Stimulated activated CD8-positive, alpha-beta memory T cell treated with anti-CD3 and anti-CD28 coated beads, Interleukin-4, amount 100 ng/mL, for 48 hours (primary cell): ENCODE measurements around the gene EEF1AKMT4.
A peak's percentile ranks its signal among the peaks of the same experiment; 100 is the strongest.

Experiments
- DNase-seq: peaks from one replicate; pipeline ENCODE4 v3.0.0-alpha.2; 2020

EEF1AKMT4 gene

GRCh38 chr3:184249412-184250166 lies at the start of gene EEF1AKMT4:
Gene EEF1AKMT4 (plus strand): TSS chr3:184249672. CDS start chr3:184249695, 23 bp downstream.
- DNase-seq, result peak; percentile 96

- no peak for DNase-seq
Observed at GRCh38 chr3:184200825-184201224, 48.6 kb upstream of the EEF1AKMT4 start.

GRCh38 chr3:184203526-184203925 lies 45.9 kb upstream of the EEF1AKMT4 start:
- DNase-seq, result no peak

- DNase-seq, result no peak
Observed at GRCh38 chr3:184209146-184209923, 40.1 kb upstream of the EEF1AKMT4 start.

- no peak for DNase-seq
Observed at GRCh38 chr3:184211297-184211696, 38.2 kb upstream of the EEF1AKMT4 start.

GRCh38 chr3:184211718-184212117 lies 37.8 kb upstream of the EEF1AKMT4 start:
- DNase-seq, result no peak

GRCh38 chr3:184218814-184219213 lies 30.7 kb upstream of the EEF1AKMT4 start:
- no peak for DNase-seq

- DNase-seq, result no peak
Observed at GRCh38 chr3:184222521-184222920, 27.0 kb upstream of the EEF1AKMT4 start.

- DNase-seq, result no peak
Observed at GRCh38 chr3:184223946-184224345, 25.5 kb upstream of the EEF1AKMT4 start.

GRCh38 chr3:184227481-184227935 lies 22.0 kb upstream of the EEF1AKMT4 start:
- peak; percentile 71 for DNase-seq

- no peak for DNase-seq
Observed at GRCh38 chr3:184228376-184229137, 20.9 kb upstream of the EEF1AKMT4 start.

- peak; percentile 77 for DNase-seq
Observed at GRCh38 chr3:184229394-184230080, 19.9 kb upstream of the EEF1AKMT4 start, which contains the start of gene VWA5B2. Gene VWA5B2 (plus strand): TSS chr3:184229585. CDS start chr3:184230529, 944 bp downstream.

- DNase-seq, result no peak
Observed at GRCh38 chr3:184230081-184230602, 19.3 kb upstream of the EEF1AKMT4 start.

- DNase-seq, result no peak
Observed at GRCh38 chr3:184230603-184231528, 18.6 kb upstream of the EEF1AKMT4 start.

GRCh38 chr3:184231671-184232070 lies 17.8 kb upstream of the EEF1AKMT4 start:
- no peak for DNase-seq

- DNase-seq, result no peak
Observed at GRCh38 chr3:184233127-184233843, 16.2 kb upstream of the EEF1AKMT4 start.

- DNase-seq, result no peak
Observed at GRCh38 chr3:184234224-184234623, 15.2 kb upstream of the EEF1AKMT4 start.

- DNase-seq, result no peak
Observed at GRCh38 chr3:184234671-184235380, 14.6 kb upstream of the EEF1AKMT4 start.

- no peak for DNase-seq
Observed at GRCh38 chr3:184235381-184236032, 14.0 kb upstream of the EEF1AKMT4 start.
